ENCODE measurements around the gene MMS22L. TPM values are rescaled to one million over a fixed set of nuclear protein-coding genes. Genes with fewer than 3 reads are reported as not detected.

Gene MMS22L
- total RNA-seq, 4 donors from 2014 or later = 8.6 to 13.5 (median 10.9) TPM

GRCh38 chr6:97095311-97095850 is 187.6 kb downstream of the MMS22L start:
- intact Hi-C loops (cut with DNase I) = no loop called here
- 60 to 70% methylated on average over 3 of the region's 3 CpGs for WGBS, 2 donors
- no peaks in the 10 kb centered on the region for H3K4me1 ChIP-seq
- no peak overlapping the region for H3K4me3 ChIP-seq (replicated peaks in 1 of 3)
- no peaks in the 10 kb centered on the region for H3K9me3 ChIP-seq
- no peaks in the 10 kb centered on the region for H3K36me3 ChIP-seq
- DNase-seq = no peak
- H3K27ac ChIP-seq = no peak overlapping the region
- TF ChIP-seq POLR2A (IDR thresholded peaks at IDR 0.05) (no peak), CTCF (IDR thresholded peaks at IDR 0.05) (no peak)
- H3K27me3 ChIP-seq = no peaks in the 10 kb centered on the region

GRCh38 chr6:97094376-97094775 is 188.6 kb downstream of the MMS22L start:
- no peak overlapping the region for H3K4me3 ChIP-seq (replicated peaks in 1 of 3)
- 95 to 99% methylated on average over 2 of the region's 2 CpGs for WGBS, 2 donors

GRCh38 chr6:97092673-97093305 is 190.2 kb downstream of the MMS22L start:
- DNase-seq = no peak
- H3K36me3 ChIP-seq = no peaks in the 10 kb centered on the region
- no peak overlapping the region for H3K27ac ChIP-seq
- 88% methylated on average over 6 of the region's 6 CpGs for WGBS, 2 donors
- no peaks in the 10 kb centered on the region for H3K4me1 ChIP-seq
- H3K4me3 ChIP-seq (replicated peaks in 1 of 3) = no peak overlapping the region
- no peak for TF ChIP-seq CTCF (IDR thresholded peaks at IDR 0.05)
- TF ChIP-seq POLR2A (IDR thresholded peaks at IDR 0.05) = no peak
- H3K9me3 ChIP-seq = no peaks in the 10 kb centered on the region
- no peaks in the 10 kb centered on the region for H3K27me3 ChIP-seq
- intact Hi-C loops (cut with DNase I) = no loop called here

More at GRCh38 chr6:97094376-97094775, 188.6 kb downstream of the MMS22L start:
- DNase-seq = no peak
- H3K4me1 ChIP-seq = no peaks in the 10 kb centered on the region
- intact Hi-C loops (cut with DNase I) = no loop called here
- no peaks in the 10 kb centered on the region for H3K36me3 ChIP-seq
- H3K27ac ChIP-seq = no peak overlapping the region
- no peak for TF ChIP-seq POLR2A (IDR thresholded peaks at IDR 0.05)
- H3K27me3 ChIP-seq = no peaks in the 10 kb centered on the region
- H3K9me3 ChIP-seq = no peaks in the 10 kb centered on the region

All from thyroid gland (tissue), 4 donors.